ENCODE measurements around the gene MMEL1.
"Not testable (repeated sequence)": the region's sequence is repeated elsewhere in the genome, so short reads cannot be mapped to it uniquely, and the experiment has no call there.

MMEL1 gene

DNA sequence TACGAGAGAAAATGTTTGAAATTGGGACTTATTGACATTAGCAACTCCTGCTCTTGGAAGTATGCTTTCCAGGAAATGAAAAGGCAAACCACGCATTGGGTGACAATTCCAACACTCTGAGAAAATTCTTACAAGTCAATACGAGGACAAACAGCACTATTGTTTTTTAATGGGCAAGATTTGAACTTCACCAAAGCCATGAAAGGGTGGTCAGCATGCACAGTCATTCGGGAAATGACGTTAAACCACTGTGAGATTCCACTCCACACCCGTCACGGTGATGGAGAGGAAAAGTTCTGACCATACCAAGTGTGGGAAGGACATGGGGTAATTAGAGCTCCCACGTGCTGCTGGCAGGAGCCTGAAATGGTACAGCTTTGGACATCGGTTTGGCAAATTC is 58.5 kb downstream of the MMEL1 start:
- no peak overlapping the region for H3K27ac ChIP-seq
- POLR2A ChIA-PET (ENCODE audit: low non-redundant PET), result no interaction called here
- TF ChIP-seq, protein P1, sequence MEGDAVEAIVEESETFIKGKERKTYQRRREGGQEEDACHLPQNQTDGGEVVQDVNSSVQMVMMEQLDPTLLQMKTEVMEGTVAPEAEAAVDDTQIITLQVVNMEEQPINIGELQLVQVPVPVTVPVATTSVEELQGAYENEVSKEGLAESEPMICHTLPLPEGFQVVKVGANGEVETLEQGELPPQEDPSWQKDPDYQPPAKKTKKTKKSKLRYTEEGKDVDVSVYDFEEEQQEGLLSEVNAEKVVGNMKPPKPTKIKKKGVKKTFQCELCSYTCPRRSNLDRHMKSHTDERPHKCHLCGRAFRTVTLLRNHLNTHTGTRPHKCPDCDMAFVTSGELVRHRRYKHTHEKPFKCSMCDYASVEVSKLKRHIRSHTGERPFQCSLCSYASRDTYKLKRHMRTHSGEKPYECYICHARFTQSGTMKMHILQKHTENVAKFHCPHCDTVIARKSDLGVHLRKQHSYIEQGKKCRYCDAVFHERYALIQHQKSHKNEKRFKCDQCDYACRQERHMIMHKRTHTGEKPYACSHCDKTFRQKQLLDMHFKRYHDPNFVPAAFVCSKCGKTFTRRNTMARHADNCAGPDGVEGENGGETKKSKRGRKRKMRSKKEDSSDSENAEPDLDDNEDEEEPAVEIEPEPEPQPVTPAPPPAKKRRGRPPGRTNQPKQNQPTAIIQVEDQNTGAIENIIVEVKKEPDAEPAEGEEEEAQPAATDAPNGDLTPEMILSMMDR (conservative IDR thresholded peaks at IDR 0.05; ENCODE audit: low read depth), result no peak
- CTCF ChIA-PET, result interaction anchor here (0.6 kb wide), 1 partner anchor 297 kb away, joined by 3 read pairs; no protein-coding TSS in a partner anchor
- DNase-seq (ENCODE audit: low spot score), result no peak

DNA sequence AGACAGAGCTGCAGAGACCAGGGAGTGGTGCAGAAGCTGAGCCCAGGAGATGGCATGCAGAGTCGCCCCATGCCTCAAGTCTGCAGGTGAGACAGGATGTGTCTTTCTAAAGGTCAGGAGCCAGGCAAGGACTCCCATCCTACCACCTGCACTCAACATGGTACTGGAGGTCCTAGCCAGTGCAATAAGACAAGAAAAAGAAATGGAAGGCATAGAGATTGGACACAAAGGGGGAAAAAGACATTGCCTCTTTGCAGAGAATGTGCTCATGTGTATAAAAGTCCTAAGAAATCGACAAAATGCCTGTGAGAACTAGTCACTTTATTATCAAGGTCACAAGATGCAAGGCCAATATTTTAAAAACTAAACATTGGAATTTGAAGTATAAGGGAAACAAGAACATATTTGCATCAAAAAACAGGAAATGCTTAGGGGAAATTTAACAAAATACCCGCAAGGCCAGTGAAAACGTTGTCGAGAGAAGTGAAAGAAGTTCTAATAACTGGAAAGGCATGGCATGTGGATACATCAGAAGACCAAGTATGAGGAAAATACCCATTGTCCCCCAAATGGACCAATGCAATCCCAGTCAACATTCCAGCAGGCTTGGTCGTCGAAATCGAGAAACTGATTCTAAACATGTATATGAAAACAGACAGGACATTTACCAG is 59.4 kb downstream of the MMEL1 start:
- POLR2A ChIA-PET (ENCODE audit: low non-redundant PET), result interaction anchor here (0.6 kb wide), 1 partner anchor 56 kb away, joined by 3 read pairs; no protein-coding TSS in a partner anchor

DNA sequence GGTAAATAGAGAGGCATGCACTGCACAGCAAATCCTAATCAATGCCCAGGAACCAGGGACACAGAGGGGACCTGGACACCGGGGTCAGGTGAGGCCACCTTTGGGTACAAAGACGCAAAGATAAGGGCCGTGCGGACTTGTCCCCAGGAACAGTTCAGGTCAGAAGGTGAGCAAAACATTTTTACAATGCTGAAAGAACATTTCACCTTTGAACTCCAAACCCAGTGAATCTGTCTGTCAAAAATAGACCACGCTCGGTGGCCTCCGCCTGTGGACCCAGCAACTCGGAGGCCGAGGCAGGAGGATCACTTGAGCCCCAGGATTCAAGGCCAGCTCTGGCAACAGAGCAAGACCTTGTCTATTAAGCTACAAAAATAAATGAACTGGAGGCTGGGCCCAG is 61.5 kb downstream of the MMEL1 start:
- H3K27ac ChIP-seq, result no peak overlapping the region
- DNase-seq (ENCODE audit: low spot score), result no peak
- TF ChIP-seq, protein P1 (conservative IDR thresholded peaks at IDR 0.05; ENCODE audit: low read depth), result no peak
- CTCF ChIA-PET, result no interaction called here
- POLR2A ChIA-PET (ENCODE audit: low non-redundant PET), result no interaction called here

More for the DNA sequence above, 59.4 kb downstream of the MMEL1 start:
- CTCF ChIA-PET, result no interaction called here
- H3K27ac ChIP-seq, result no peak overlapping the region
- no peak for DNase-seq (ENCODE audit: low spot score)
- TF ChIP-seq, protein P1 (conservative IDR thresholded peaks at IDR 0.05; ENCODE audit: low read depth), result no peak

DNA sequence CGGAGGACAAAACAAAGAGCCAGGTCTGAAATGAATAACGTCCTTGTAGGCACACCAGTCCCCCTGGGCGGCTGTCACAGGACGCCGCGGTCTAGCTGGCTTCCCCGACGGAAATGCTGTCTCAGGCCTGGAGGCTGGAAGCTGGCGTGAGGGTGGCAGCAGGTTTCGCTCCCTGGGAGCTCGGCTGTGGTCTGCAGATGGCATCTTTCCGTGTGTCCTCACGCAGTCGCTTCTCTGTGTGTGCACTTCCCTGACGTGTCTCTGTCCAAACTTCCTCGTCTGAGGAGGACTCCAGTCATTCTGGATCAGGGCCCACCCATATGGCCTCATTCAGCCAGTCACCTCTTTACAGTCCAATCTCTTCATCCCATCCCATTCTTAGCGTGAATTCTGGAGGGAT is 62.5 kb downstream of the MMEL1 start:
- ChIA-PET CTCF (no interaction called here), POLR2A (ENCODE audit: low non-redundant PET) (no interaction called here)
- H3K27ac ChIP-seq, result no peak overlapping the region
- TF ChIP-seq, protein P1 (conservative IDR thresholded peaks at IDR 0.05; ENCODE audit: low read depth), result no peak
- DNase-seq (ENCODE audit: low spot score), result no peak

DNA sequence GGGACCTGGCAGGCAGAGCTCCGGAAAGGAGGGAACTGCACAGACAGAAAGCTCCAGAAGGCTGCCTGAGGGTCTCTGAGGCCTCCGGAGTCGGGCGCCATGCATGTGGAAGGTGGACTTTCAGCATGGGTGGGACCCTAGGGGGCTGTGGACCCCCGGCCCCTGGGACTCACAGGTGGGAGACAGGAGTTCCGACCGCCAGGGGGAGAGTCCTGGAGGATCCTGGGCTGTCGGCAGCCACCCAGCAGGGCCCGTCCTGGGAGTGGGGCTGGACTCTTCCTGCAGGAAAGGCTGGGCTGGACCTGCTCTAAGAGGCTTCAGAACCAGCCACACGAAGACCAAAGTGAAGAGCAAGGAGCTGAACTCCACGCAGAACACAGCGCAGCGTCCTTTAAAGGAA is 63.1 kb downstream of the MMEL1 start:
- H3K27ac ChIP-seq; POLR2A ChIA-PET (ENCODE audit: low non-redundant PET); CTCF ChIA-PET; DNase-seq (ENCODE audit: low spot score): not testable (repeated sequence)

DNA sequence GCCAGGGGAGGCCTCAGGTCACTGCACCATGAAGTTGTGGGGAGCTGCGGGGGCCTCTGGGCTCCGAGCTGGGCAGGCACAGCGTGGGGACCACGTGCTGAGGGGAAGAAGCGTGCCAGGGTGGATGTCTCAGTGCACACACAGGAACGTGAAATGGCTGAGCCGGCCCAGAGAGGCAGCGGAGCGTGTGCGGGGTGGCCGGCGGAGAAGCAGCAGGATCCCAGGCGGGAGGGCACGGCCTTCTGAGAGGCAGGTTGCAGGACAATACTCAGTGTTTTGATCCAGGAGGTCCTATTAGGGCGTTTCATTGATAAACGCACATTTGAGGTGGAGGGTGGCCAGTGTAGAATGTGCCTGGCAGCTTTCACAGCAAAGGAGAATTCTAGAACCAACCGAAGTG is 63.8 kb downstream of the MMEL1 start:
- DNase-seq (ENCODE audit: low spot score), result no peak
- POLR2A ChIA-PET (ENCODE audit: low non-redundant PET), result no interaction called here
- H3K27ac ChIP-seq, result no peak overlapping the region
- CTCF ChIA-PET, result no interaction called here
- TF ChIP-seq, protein P1 (conservative IDR thresholded peaks at IDR 0.05; ENCODE audit: low read depth), result no peak

DNA sequence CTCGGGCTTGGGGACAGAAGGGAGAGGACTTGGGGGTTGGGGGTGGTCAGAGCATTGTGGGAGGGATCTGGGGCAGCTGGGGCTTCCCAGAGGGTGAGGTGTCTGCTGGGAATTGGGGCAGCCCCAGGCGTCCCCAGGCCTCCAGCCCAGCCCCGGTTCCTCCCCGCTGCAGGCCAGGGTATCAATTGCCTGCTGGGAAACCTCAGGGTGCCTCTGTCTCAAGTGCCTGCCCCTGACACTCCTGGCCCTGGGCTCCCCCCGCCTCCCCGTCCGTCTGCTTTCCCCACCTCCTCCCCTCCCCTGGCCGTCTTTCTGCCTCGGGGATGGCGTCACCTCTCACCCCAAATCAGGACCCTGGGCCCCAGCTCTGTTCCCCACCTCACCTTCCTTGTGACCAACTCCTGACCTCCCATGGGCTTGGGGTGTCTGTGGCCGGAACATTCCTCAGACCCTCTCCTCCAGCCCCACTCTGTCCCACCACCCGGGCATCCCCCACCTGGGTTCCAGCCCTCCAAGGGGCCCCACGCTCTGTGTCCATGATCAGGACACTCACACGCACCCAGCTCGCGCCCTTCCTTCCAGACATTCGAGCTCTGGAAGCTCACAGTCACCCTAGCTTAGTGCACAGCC is 64.5 kb downstream of the MMEL1 start:
- H3K27ac ChIP-seq; DNase-seq (ENCODE audit: low spot score); CTCF ChIA-PET; POLR2A ChIA-PET (ENCODE audit: low non-redundant PET): not testable (repeated sequence)
